Measurements from ENCODE around the gene KLHL9. TPM values are rescaled to one million over a fixed set of nuclear protein-coding genes. Genes with fewer than 3 reads are reported as not detected.

The KLHL9 gene
- total and polyA plus RNA-seq, 2 of the 13 experiments (the other 11 are each of a cell fraction or from before 2014, with no cell fraction given), result 8.7 to 17.7 TPM

- BruUV-seq (replicated peaks), result no TSS peak
- ATAC-seq (no peak), FAIRE-seq (no peak), DNase-seq (ENCODE audit: low spot score) (no peak)
- POLR2A ChIA-PET, result no interaction called here
- CTCF ChIA-PET (ENCODE audit: low intra/inter-chr PET ratio, low total read pairs), result no interaction called here
- WGBS (ENCODE audit: low lambda C conversion rate), result 15% methylated on average over 4 of the region's 4 CpGs
- Histone ChIP-seq H3K4me2 (ENCODE audit: low read depth, low read length) (no peak overlapping the region), H3K9ac (ENCODE audit: insufficient read depth, low read depth, low read length) (no peak overlapping the region), H4K20me1 (ENCODE audit: insufficient read depth, low read length) (no peaks in the 10 kb centered on the region), H3K4me3 (replicated peaks in 1 of 3; ENCODE audit: insufficient read depth in 1 of 3, low read depth in 2 of 3, low read length in 3 of 3) (no peak overlapping the region), H2AFZ (ENCODE audit: low read length) (no peak overlapping the region), H3K4me1 (ENCODE audit: insufficient read depth, low read length) (no peaks in the 10 kb centered on the region; the same call in none of the 2 replicates), H3K9me3 (ENCODE audit: low read length) (no peaks in the 10 kb centered on the region), H3K79me2 (ENCODE audit: insufficient read depth, low read length) (no peaks in the 10 kb centered on the region), H3K36me3 (replicated peaks in 1 of 2; ENCODE audit: control insufficient read depth in 1 of 2, insufficient read depth in 2 of 2, low read length in 2 of 2) (no peaks in the 10 kb centered on the region), H3K27me3 (ENCODE audit: control insufficient read depth in 1 of 2, insufficient read depth in 2 of 2, low read length in 2 of 2) (no peaks in the 10 kb centered on the region), H3K27ac (ENCODE audit: extremely low read length, insufficient read depth, low read length) (no peak overlapping the region)
- in situ Hi-C loops (cut with HindIII; ENCODE audit: extremely low pct_ligation_motif_present, low pct_unique_long_range_greater_than_20kb) (no loop called here), intact Hi-C loops (cut with micrococcal nuclease; ENCODE audit: unreplicated experiment) (no loop called here)
- TF ChIP-seq ZMAT5 (CRISPR knock-in tag; IDR thresholded peaks at IDR 0.05; ENCODE audit: borderline replicate concordance, low read depth), result no peak
- no peak for TF ChIP-seq SMAD1 (CRISPR knock-in tag; IDR thresholded peaks at IDR 0.05; ENCODE audit: borderline replicate concordance, low read depth)
Observed at GRCh38 chr9:21383627-21384026, 48.4 kb upstream of the KLHL9 start.

GRCh38 chr9:21381448-21382339 is 46.5 kb upstream of the KLHL9 start:
- ATAC-seq, result peak; percentile 66; the same call in 2 of the 3 replicates
- WGBS (ENCODE audit: low lambda C conversion rate), result 7% methylated on average over 5 of the region's 5 CpGs
- H3K27ac ChIP-seq (ENCODE audit: extremely low read length, insufficient read depth, low read length), result no peak overlapping the region

More at GRCh38 chr9:21381448-21382339, 46.5 kb upstream of the KLHL9 start:
- no peaks in the 10 kb centered on the region for H3K9me3 ChIP-seq (ENCODE audit: low read length)
- DNase-seq (ENCODE audit: low spot score) (peak; percentile 36), FAIRE-seq (no peak)
- H3K27me3 ChIP-seq (ENCODE audit: control insufficient read depth in 1 of 2, insufficient read depth in 2 of 2, low read length in 2 of 2), result no peaks in the 10 kb centered on the region
- no peak overlapping the region for H2AFZ ChIP-seq (ENCODE audit: low read length)
- H4K20me1 ChIP-seq (ENCODE audit: insufficient read depth, low read length), result no peaks in the 10 kb centered on the region
- TF ChIP-seq ARID3A (IDR thresholded peaks at IDR 0.05; ENCODE audit: low read depth, low read length), result peak; percentile 24; the same call in 1 of the 2 replicates
- TF ChIP-seq ZNF256 (CRISPR knock-in tag; conservative IDR thresholded peaks at IDR 0.05), result no peak
- TF ChIP-seq PCBP2 (optimal IDR thresholded peaks at IDR 0.05; ENCODE audit: low read depth, low read length, poor library complexity, severe bottlenecking), result no peak
- peak; percentile 61 for TF ChIP-seq BHLHE40 (IDR thresholded peaks at IDR 0.05; ENCODE audit: low read length)
- TF ChIP-seq ZNF251 (CRISPR knock-in tag; IDR thresholded peaks at IDR 0.05), result no peak
- no peak for TF ChIP-seq ZGPAT (CRISPR knock-in tag; IDR thresholded peaks at IDR 0.05)
- H3K9ac ChIP-seq (ENCODE audit: insufficient read depth, low read depth, low read length), result no peak overlapping the region
- H3K4me3 ChIP-seq (replicated peaks in 1 of 3; ENCODE audit: insufficient read depth in 1 of 3, low read depth in 2 of 3, low read length in 3 of 3), result no peak overlapping the region
- ChIA-PET CTCF (ENCODE audit: low intra/inter-chr PET ratio, low total read pairs) (no interaction called here), POLR2A (interaction anchor here (1.2 kb wide), 1 partner anchor 46 kb away, joined by 3 read pairs; the partner anchor contains the start of gene KLHL9)
- H3K36me3 ChIP-seq (replicated peaks in 1 of 2; ENCODE audit: control insufficient read depth in 1 of 2, insufficient read depth in 2 of 2, low read length in 2 of 2), result no peaks in the 10 kb centered on the region
- in situ Hi-C loops (cut with HindIII; ENCODE audit: extremely low pct_ligation_motif_present, low pct_unique_long_range_greater_than_20kb) (no loop called here), intact Hi-C loops (cut with micrococcal nuclease; ENCODE audit: unreplicated experiment) (no loop called here)
- H3K79me2 ChIP-seq (ENCODE audit: insufficient read depth, low read length), result no peaks in the 10 kb centered on the region
- H3K4me2 ChIP-seq (ENCODE audit: low read depth, low read length), result no peak overlapping the region
- no TSS peak for BruUV-seq (replicated peaks)
- H3K4me1 ChIP-seq (ENCODE audit: insufficient read depth, low read length), result no peaks in the 10 kb centered on the region; the same call in none of the 2 replicates

All from HepG2 (cell line).